HepG2 (cell line): ENCODE results near the gene NFAT5.

ENCODE experiments used
- EZH2 ChIP-seq: conservative IDR thresholded peaks from 2 replicates; pipeline ENCODE4 v1.6.1; 2012; ENCODE audit warnings: mild to moderate bottlenecking, low read depth, low read length, moderate library complexity
- JUND ChIP-seq: sonication (generic); formaldehyde crosslinking; IDR thresholded peaks from 2 replicates; pipeline ENCODE4 v1.8.0; 2022; ENCODE audit warnings: mild to moderate bottlenecking, missing genetic modification reagents
- KDM1A ChIP-seq: IDR thresholded peaks from 2 replicates; pipeline ENCODE4 v1.6.1; 2016; ENCODE audit warnings: missing compliant biosample characterization
- RARG ChIP-seq: sonication (generic); formaldehyde crosslinking; IDR thresholded peaks from 2 replicates; pipeline ENCODE4 v1.4.0; 2020; ENCODE audit warnings: low read depth, mild to moderate bottlenecking, missing genetic modification reagents
- SETDB1 ChIP-seq: sonication (generic); formaldehyde crosslinking; IDR thresholded peaks from 2 replicates; pipeline ENCODE4 v1.5.1; 2020; ENCODE audit warnings: missing genetic modification reagents, mild to moderate bottlenecking, borderline replicate concordance
- SRSF9 ChIP-seq: fragments of 200-400 bp; formaldehyde crosslinking; IDR thresholded peaks from 2 replicates; pipeline ENCODE4 v1.6.1; 2018; ENCODE audit warnings: borderline replicate concordance, mild to moderate bottlenecking, low read depth, low read length; ENCODE audit not compliant: insufficient read depth, poor library complexity, severe bottlenecking
- TCF12 ChIP-seq, 2 experiments: fragments of 450-650 bp in 1 of 2; sonication (generic) in 1 of 2; formaldehyde crosslinking in 1 of 2; IDR thresholded peaks; 2 replicates each; pipeline versions ENCODE4 v1.6.1 to v1.8.0; 2017 to 2022; ENCODE audit warnings: antibody characterized with exemption in 1 of 2, mild to moderate bottlenecking in 1 of 2, missing genetic modification reagents in 1 of 2, moderate library complexity in 1 of 2
- YY1 ChIP-seq: IDR thresholded peaks from 2 replicates; pipeline ENCODE4 v1.6.1; 2011; ENCODE audit warnings: low read length, low read depth, moderate library complexity, mild to moderate bottlenecking; ENCODE audit not compliant: insufficient read depth, insufficient replicate concordance
- ZNF274 ChIP-seq: sonication (generic); formaldehyde crosslinking; IDR thresholded peaks from 2 replicates; pipeline ENCODE4 v1.5.1; 2020; ENCODE audit warnings: mild to moderate bottlenecking, missing genetic modification reagents
- ZNF556 ChIP-seq: sonication (generic); formaldehyde crosslinking; IDR thresholded peaks from 2 replicates; pipeline ENCODE4 v1.4.0; 2020; ENCODE audit warnings: mild to moderate bottlenecking, missing genetic modification reagents, borderline replicate concordance
- TF ChIP-seq, protein P1 (sequence below): sonication (generic); formaldehyde crosslinking; IDR thresholded peaks from 2 replicates; pipeline ENCODE4 v1.4.0; 2020; ENCODE audit warnings: missing genetic modification reagents
- TF ChIP-seq, protein P2 (sequence below): sonication (generic); formaldehyde crosslinking; IDR thresholded peaks from 2 replicates; pipeline ENCODE4 v1.4.0; 2020; ENCODE audit warnings: missing genetic modification reagents, mild to moderate bottlenecking, borderline replicate concordance
- TF ChIP-seq, protein P3 (sequence below): sonication (generic); formaldehyde crosslinking; IDR thresholded peaks from 2 replicates; pipeline ENCODE4 v1.5.0; 2020; ENCODE audit warnings: mild to moderate bottlenecking, missing genetic modification reagents, moderate library complexity
- TF ChIP-seq, protein P4 (sequence below): sonication (generic); formaldehyde crosslinking; IDR thresholded peaks from 2 replicates; pipeline ENCODE4 v1.4.0; 2020; ENCODE audit warnings: missing genetic modification reagents

DNA sequence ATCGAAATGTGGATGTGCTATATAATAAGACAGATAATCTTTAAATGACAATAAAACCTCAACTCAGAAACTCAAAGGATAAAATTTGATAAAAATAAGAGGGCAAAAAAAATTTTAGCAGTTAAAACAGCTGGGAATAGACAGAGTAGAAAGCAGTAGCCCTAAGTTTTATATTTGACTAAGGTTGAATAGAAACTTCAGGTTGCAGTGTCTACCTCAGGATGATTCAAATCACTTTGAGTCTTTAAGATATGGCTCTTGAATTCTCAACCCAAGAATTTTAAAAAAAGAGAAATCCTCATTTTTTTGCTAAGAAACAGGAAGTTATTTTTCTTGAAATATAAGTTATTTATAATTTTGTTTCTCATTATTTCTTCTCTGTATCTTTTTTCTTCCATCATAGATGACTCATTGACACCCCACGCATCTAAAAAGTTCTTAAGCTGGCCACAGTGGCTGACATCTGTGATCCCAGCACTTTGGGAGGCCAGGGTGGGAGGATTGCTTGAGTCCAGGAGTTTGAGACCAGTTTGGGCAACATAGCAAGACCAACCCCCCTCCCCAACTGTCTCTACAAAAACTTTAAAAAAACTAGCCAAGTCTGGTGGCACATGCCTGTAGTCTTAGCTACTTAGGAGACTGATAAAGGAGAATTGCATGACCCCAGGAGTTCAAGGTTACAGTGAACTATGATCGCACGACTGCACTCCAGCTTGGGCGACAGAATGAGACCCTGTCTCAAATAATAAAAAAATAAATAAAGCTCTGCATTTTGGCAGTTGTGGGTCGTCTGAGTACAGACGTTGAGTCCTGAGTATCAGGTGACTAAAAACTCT is 23.9 kb downstream of the NFAT5 start:
- TF ChIP-seq KDM1A (CRISPR knock-in tag): no peak
- no peak for TF ChIP-seq ZNF556 (CRISPR knock-in tag)
- no peak for TF ChIP-seq EZH2
- TF ChIP-seq, protein P1, sequence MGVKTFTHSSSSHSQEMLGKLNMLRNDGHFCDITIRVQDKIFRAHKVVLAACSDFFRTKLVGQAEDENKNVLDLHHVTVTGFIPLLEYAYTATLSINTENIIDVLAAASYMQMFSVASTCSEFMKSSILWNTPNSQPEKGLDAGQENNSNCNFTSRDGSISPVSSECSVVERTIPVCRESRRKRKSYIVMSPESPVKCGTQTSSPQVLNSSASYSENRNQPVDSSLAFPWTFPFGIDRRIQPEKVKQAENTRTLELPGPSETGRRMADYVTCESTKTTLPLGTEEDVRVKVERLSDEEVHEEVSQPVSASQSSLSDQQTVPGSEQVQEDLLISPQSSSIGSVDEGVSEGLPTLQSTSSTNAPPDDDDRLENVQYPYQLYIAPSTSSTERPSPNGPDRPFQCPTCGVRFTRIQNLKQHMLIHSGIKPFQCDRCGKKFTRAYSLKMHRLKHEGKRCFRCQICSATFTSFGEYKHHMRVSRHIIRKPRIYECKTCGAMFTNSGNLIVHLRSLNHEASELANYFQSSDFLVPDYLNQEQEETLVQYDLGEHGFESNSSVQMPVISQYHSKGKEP (CRISPR knock-in tag): no peak
- TF ChIP-seq, protein P2, sequence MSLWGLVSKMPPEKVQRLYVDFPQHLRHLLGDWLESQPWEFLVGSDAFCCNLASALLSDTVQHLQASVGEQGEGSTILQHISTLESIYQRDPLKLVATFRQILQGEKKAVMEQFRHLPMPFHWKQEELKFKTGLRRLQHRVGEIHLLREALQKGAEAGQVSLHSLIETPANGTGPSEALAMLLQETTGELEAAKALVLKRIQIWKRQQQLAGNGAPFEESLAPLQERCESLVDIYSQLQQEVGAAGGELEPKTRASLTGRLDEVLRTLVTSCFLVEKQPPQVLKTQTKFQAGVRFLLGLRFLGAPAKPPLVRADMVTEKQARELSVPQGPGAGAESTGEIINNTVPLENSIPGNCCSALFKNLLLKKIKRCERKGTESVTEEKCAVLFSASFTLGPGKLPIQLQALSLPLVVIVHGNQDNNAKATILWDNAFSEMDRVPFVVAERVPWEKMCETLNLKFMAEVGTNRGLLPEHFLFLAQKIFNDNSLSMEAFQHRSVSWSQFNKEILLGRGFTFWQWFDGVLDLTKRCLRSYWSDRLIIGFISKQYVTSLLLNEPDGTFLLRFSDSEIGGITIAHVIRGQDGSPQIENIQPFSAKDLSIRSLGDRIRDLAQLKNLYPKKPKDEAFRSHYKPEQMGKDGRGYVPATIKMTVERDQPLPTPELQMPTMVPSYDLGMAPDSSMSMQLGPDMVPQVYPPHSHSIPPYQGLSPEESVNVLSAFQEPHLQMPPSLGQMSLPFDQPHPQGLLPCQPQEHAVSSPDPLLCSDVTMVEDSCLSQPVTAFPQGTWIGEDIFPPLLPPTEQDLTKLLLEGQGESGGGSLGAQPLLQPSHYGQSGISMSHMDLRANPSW (CRISPR knock-in tag): no peak
- no peak for TF ChIP-seq SETDB1 (CRISPR knock-in tag)
- TF ChIP-seq SRSF9: no peak
- TF ChIP-seq, protein P3, sequence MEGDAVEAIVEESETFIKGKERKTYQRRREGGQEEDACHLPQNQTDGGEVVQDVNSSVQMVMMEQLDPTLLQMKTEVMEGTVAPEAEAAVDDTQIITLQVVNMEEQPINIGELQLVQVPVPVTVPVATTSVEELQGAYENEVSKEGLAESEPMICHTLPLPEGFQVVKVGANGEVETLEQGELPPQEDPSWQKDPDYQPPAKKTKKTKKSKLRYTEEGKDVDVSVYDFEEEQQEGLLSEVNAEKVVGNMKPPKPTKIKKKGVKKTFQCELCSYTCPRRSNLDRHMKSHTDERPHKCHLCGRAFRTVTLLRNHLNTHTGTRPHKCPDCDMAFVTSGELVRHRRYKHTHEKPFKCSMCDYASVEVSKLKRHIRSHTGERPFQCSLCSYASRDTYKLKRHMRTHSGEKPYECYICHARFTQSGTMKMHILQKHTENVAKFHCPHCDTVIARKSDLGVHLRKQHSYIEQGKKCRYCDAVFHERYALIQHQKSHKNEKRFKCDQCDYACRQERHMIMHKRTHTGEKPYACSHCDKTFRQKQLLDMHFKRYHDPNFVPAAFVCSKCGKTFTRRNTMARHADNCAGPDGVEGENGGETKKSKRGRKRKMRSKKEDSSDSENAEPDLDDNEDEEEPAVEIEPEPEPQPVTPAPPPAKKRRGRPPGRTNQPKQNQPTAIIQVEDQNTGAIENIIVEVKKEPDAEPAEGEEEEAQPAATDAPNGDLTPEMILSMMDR (CRISPR knock-in tag): no peak
- TF ChIP-seq RARG: no peak
- no peak for TF ChIP-seq YY1
- no peak for TF ChIP-seq TCF12 (IDR thresholded peaks at IDR 0.05)
- TF ChIP-seq TCF12 (CRISPR knock-in tag; IDR thresholded peaks at IDR 0.05): no peak
- TF ChIP-seq, protein P4, sequence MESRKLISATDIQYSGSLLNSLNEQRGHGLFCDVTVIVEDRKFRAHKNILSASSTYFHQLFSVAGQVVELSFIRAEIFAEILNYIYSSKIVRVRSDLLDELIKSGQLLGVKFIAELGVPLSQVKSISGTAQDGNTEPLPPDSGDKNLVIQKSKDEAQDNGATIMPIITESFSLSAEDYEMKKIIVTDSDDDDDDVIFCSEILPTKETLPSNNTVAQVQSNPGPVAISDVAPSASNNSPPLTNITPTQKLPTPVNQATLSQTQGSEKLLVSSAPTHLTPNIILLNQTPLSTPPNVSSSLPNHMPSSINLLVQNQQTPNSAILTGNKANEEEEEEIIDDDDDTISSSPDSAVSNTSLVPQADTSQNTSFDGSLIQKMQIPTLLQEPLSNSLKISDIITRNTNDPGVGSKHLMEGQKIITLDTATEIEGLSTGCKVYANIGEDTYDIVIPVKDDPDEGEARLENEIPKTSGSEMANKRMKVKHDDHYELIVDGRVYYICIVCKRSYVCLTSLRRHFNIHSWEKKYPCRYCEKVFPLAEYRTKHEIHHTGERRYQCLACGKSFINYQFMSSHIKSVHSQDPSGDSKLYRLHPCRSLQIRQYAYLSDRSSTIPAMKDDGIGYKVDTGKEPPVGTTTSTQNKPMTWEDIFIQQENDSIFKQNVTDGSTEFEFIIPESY (CRISPR knock-in tag): no peak
- TF ChIP-seq JUND: no peak
- TF ChIP-seq ZNF274: no peak
